AG08395 (cell line): ENCODE results near the gene LCP2.
"Not testable (repeated sequence)": the region's sequence is repeated elsewhere in the genome, so short reads cannot be mapped to it uniquely, and the experiment has no call there.

ENCODE experiments used
- DNase-seq: peaks from one replicate; pipeline ENCODE4 v3.0.0; 2012; ENCODE audit warnings: mixed read lengths, low spot score

LCP2 gene

GRCh38 chr5:170273968-170274710, 23.4 kb downstream of the LCP2 start:
- DNase-seq = no peak

GRCh38 chr5:170270293-170271069, 27.1 kb downstream of the LCP2 start:
- no peak for DNase-seq

GRCh38 chr5:170269579-170269978, 28.0 kb downstream of the LCP2 start:
- DNase-seq = no peak

GRCh38 chr5:170268884-170269283, 28.7 kb downstream of the LCP2 start:
- DNase-seq = no peak

- no peak for DNase-seq
These were observed 29.4 kb downstream of the LCP2 start for GRCh38 chr5:170268153-170268689.

GRCh38 chr5:170267431-170268152, 30.0 kb downstream of the LCP2 start:
- peak; percentile 75 for DNase-seq

GRCh38 chr5:170266570-170267381, 30.8 kb downstream of the LCP2 start:
- no peak for DNase-seq

GRCh38 chr5:170265522-170265921, 32.1 kb downstream of the LCP2 start:
- DNase-seq = no peak

GRCh38 chr5:170263906-170264305, 33.7 kb downstream of the LCP2 start:
- DNase-seq = no peak

GRCh38 chr5:170262061-170263045, 35.2 kb downstream of the LCP2 start:
- no peak for DNase-seq

- no peak for DNase-seq
These were observed 36.0 kb downstream of the LCP2 start for GRCh38 chr5:170261528-170262043.

- DNase-seq = no peak
These were observed 40.2 kb downstream of the LCP2 start for GRCh38 chr5:170257370-170257769.

- DNase-seq = no peak
These were observed 41.0 kb downstream of the LCP2 start for GRCh38 chr5:170256571-170256970.

GRCh38 chr5:170254056-170254455, 43.5 kb downstream of the LCP2 start:
- DNase-seq = no peak

GRCh38 chr5:170252720-170253350, 44.7 kb downstream of the LCP2 start:
- no peak for DNase-seq

- no peak for DNase-seq
These were observed 45.5 kb downstream of the LCP2 start for GRCh38 chr5:170252109-170252508.

GRCh38 chr5:170251462-170251861, 46.1 kb downstream of the LCP2 start:
- no peak for DNase-seq

- no peak for DNase-seq
These were observed 46.7 kb downstream of the LCP2 start for GRCh38 chr5:170250810-170251317.

GRCh38 chr5:170249355-170249754, 48.2 kb downstream of the LCP2 start:
- DNase-seq = no peak

GRCh38 chr5:170248931-170249227, 48.7 kb downstream of the LCP2 start:
- DNase-seq = not testable (repeated sequence)
